GM12878 (cell line): ENCODE results near the gene ABHD2. TPM values are rescaled to one million over a fixed set of nuclear protein-coding genes. Genes with fewer than 3 reads are reported as not detected.

Source experiments
- ATAC-seq: fragments of 200-7000 bp; cut with Tn5 transposase; 3 replicates; pipeline ENCODE4 v1.9.1; 2020; ENCODE audit warnings: mild to moderate bottlenecking, moderate library complexity
- BruUV-seq: library from RNA; stranded (reverse); fragments of 400-500 nt; replicated peaks from 2 replicates; lab custom pipeline; 2021; lab: Mats Ljungman, UMichigan
- CTCF ChIA-PET: fragments of 300-600 bp; sonication (Branson Sonifier 250); formaldehyde crosslinking; extraction: SDS; loops from one replicate; lab custom pipeline; 2021; ENCODE audit warnings: inconsistent platforms; lab: Yijun Ruan, JAX
- POLR2A ChIA-PET: fragments of 350-600 bp; formaldehyde crosslinking; extraction: SDS; loops from one replicate; lab custom pipeline; 2021; ENCODE audit warnings: inconsistent platforms; lab: Charles Lee
- RAD21 ChIA-PET: fragments of 300-600 bp; sonication (Branson Sonifier 250); formaldehyde crosslinking; loops from one replicate; lab custom pipeline; 2023; ENCODE audit warnings: antibody characterized with exemption; ENCODE audit not compliant: unreplicated experiment; lab: Charles Lee
- SMC1A ChIA-PET: fragments of 300-600 bp; sonication (Branson Sonifier 250); formaldehyde crosslinking; loops from one replicate; lab custom pipeline; 2023; ENCODE audit not compliant: unreplicated experiment, uncharacterized antibody; lab: Charles Lee
- DNase-seq: peaks from one replicate; pipeline ENCODE4 v3.0.0-alpha.2; 2011; ENCODE audit warnings: low read depth, low spot score
- FAIRE-seq: peaks from 3 replicates; lab custom pipeline; 2011; peaks lifted over from hg19 to GRCh38; lab: Jason Lieb, UNC
- H2AFZ ChIP-seq: 2 replicates; pipeline ENCODE4 v1.6.0; 2011; ENCODE audit warnings: low read depth, low read length, control low read depth; ENCODE audit not compliant: control insufficient read depth
- H3K27ac ChIP-seq: 2 replicates; pipeline ENCODE4 v1.5.1; 2011; ENCODE audit warnings: control low read depth; ENCODE audit not compliant: control insufficient read depth, insufficient read depth
- H3K27me3 ChIP-seq, 2 experiments: replicated peaks in 1 of 2; 2 replicates each; pipeline versions ENCODE4 v1.6.0 to v1.6.1; 2011; ENCODE audit warnings: low read length in 1 of 2; ENCODE audit not compliant: control insufficient read depth in 2 of 2, insufficient read depth in 2 of 2
- H3K36me3 ChIP-seq, 2 experiments: 2 replicates each; pipeline ENCODE4 v1.5.1; 2011; ENCODE audit warnings: low read length in 1 of 2; ENCODE audit not compliant: control insufficient read depth in 2 of 2, insufficient read depth in 2 of 2
- H3K4me1 ChIP-seq: 2 replicates; pipeline ENCODE4 v1.6.1; 2011; ENCODE audit warnings: mild to moderate bottlenecking, low read length, moderate library complexity, mixed read lengths; ENCODE audit not compliant: control insufficient read depth, insufficient read depth
- H3K4me2 ChIP-seq: 2 replicates; pipeline ENCODE4 v1.6.0; 2011; ENCODE audit warnings: control low read depth; ENCODE audit not compliant: control insufficient read depth, insufficient read depth
- H3K4me3 ChIP-seq: fragments of 200-600 bp; sonication (generic); 2 replicates; pipeline ENCODE4 v1.5.1; 2016
- H3K79me2 ChIP-seq: 2 replicates; pipeline ENCODE4 v1.6.0; 2011; ENCODE audit warnings: low read length; ENCODE audit not compliant: control insufficient read depth, insufficient read depth
- H3K9ac ChIP-seq: 2 replicates; pipeline ENCODE4 v1.8.0; 2011; ENCODE audit warnings: low read length, control low read depth, mixed read lengths; ENCODE audit not compliant: control insufficient read depth, insufficient read depth
- H3K9me3 ChIP-seq: replicated peaks from 3 replicates; pipeline ENCODE4 v1.5.1; 2011; ENCODE audit warnings: mild to moderate bottlenecking, low read length; ENCODE audit not compliant: control insufficient read depth, insufficient read depth
- H4K20me1 ChIP-seq: 2 replicates; pipeline ENCODE4 v1.6.0; 2011; ENCODE audit not compliant: control insufficient read depth, insufficient read depth
- BCL11A ChIP-seq: IDR thresholded peaks from 2 replicates; pipeline ENCODE4 v1.6.1; 2011; ENCODE audit warnings: low read depth, low read length
- GATAD2B ChIP-seq: fragments of 450-650 bp; conservative IDR thresholded peaks from 2 replicates; pipeline ENCODE4 v1.6.1; 2017; ENCODE audit warnings: low read depth, mild to moderate bottlenecking, moderate library complexity
- MTA2 ChIP-seq: fragments of 450-650 bp; IDR thresholded peaks from 2 replicates; pipeline ENCODE4 v1.6.1; 2016; ENCODE audit warnings: low read depth, mild to moderate bottlenecking, moderate library complexity
- NRF1 ChIP-seq: conservative IDR thresholded peaks from 2 replicates; pipeline ENCODE4 v1.6.1; 2011; ENCODE audit warnings: mild to moderate bottlenecking, low read depth, low read length, improper control_type of control experiment
- PAX8 ChIP-seq: fragments of 450-650 bp; IDR thresholded peaks from 2 replicates; pipeline ENCODE4 v1.6.1; 2017; ENCODE audit warnings: mild to moderate bottlenecking, moderate library complexity
- POU2F2 ChIP-seq: IDR thresholded peaks from 3 replicates; pipeline ENCODE4 v1.6.1; 2011; ENCODE audit warnings: low read depth, mild to moderate bottlenecking, low read length, borderline replicate concordance
- RCOR1 ChIP-seq: conservative IDR thresholded peaks from 2 replicates; pipeline ENCODE4 v1.6.1; 2012; ENCODE audit warnings: low read depth, low read length, improper control_type of control experiment
- SIX5 ChIP-seq: IDR thresholded peaks from 2 replicates; pipeline ENCODE4 v1.6.1; 2011; ENCODE audit warnings: mild to moderate bottlenecking, low read depth, low read length, moderate library complexity; ENCODE audit not compliant: severe bottlenecking
- SMAD1 ChIP-seq: fragments of 450-650 bp; IDR thresholded peaks from 2 replicates; pipeline ENCODE4 v1.6.1; 2018; ENCODE audit warnings: mild to moderate bottlenecking, low read depth; ENCODE audit not compliant: partially characterized antibody
- SRF ChIP-seq, 2 experiments: IDR thresholded peaks; 2 replicates each; pipeline ENCODE4 v1.6.1; 2011; ENCODE audit warnings: low read depth in 2 of 2, low read length in 2 of 2, mild to moderate bottlenecking in 1 of 2, moderate library complexity in 1 of 2
- STAT3 ChIP-seq: IDR thresholded peaks from 2 replicates; pipeline ENCODE4 v1.6.1; 2011; ENCODE audit warnings: low read depth, low read length, improper control_type of control experiment
- TBL1XR1 ChIP-seq: IDR thresholded peaks from 2 replicates; pipeline ENCODE4 v1.6.1; 2012; ENCODE audit warnings: low read depth, low read length, improper control_type of control experiment
- WRNIP1 ChIP-seq: IDR thresholded peaks from 2 replicates; pipeline ENCODE4 v1.6.1; 2011; ENCODE audit warnings: low read depth, low read length, improper control_type of control experiment, borderline replicate concordance
- WGBS: methylation state at CpG from one replicate; pipeline ENCODE4 v1.1.6; 2016; ENCODE audit warnings: low lambda C conversion rate; ENCODE audit not compliant: insufficient replicate concordance, insufficient coverage; ENCODE audit errors: missing lambda C conversion rate; 5-methylcytosine and 5-hydroxymethylcytosine counted together
- in situ Hi-C: fragments of 300-500 bp; cut with MboI; formaldehyde crosslinking; loops from 9 replicates; pipeline ENCODE4 v1.14.3; 2018; ENCODE audit warnings: mixed read lengths
- intact Hi-C: fragments of 100-400 bp; cut with micrococcal nuclease; formaldehyde crosslinking; loops from one replicate; pipeline ENCODE4 v1.14.2; 2022; ENCODE audit not compliant: unreplicated experiment
- polyA plus RNA-seq, 11 experiments: library from polyadenylated mRNA; depleted of rRNA in 4 of 11; unstranded in 6 of 11; stranded (reverse) in 5 of 11; fragments of >200 nt; fragmentation: Nextera tagmentation in 4 of 11; fragmentation: Illumina TruSeq in 1 of 11; extraction: Ambion mirVana in 4 of 11; extraction: Trizol in 1 of 11; gene quantifications; 1 replicate in 1 of 11; 2 replicates in 10 of 11; pipeline versions ENCODE4 v1.2.1 to v1.2.3, GENCODE V29; 2011 to 2016; ENCODE audit warnings: inconsistent platforms in 2 of 11, missing spikeins in 2 of 11, low read depth in 1 of 11
- total RNA-seq, 4 experiments: library from RNA; depleted of rRNA in 3 of 4; stranded (reverse); fragments of >200 nt in 3 of 4; fragmentation: Illumina TruSeq in 1 of 4; extraction: Trizol in 1 of 4; gene quantifications; 2 replicates each; pipeline versions ENCODE4 v1.2.1 to v1.2.3, GENCODE V29; 2013 to 2021
- TF ChIP-seq, protein P1 (sequence below): IDR thresholded peaks from 2 replicates; pipeline ENCODE4 v1.6.1; 2012; ENCODE audit warnings: low read depth, low read length, improper control_type of control experiment
- TF ChIP-seq, protein P2 (sequence below): IDR thresholded peaks from 2 replicates; pipeline ENCODE4 v1.6.1; 2011; ENCODE audit warnings: borderline replicate concordance, low read depth, mild to moderate bottlenecking, moderate library complexity, mixed read lengths, low read length; ENCODE audit not compliant: insufficient read depth; ENCODE audit errors: extremely low read length
- TF ChIP-seq, protein P3 (sequence below): fragments of 150-350 bp; IDR thresholded peaks from 2 replicates; pipeline ENCODE4 v1.6.1; 2014; ENCODE audit warnings: mild to moderate bottlenecking, low read depth, low read length

Gene ABHD2
- total and polyA plus RNA-seq, 10 of the 15 experiments (the other 5 are each of a cell fraction or from before 2014, with no cell fraction given) = 1.2 to 33.6 (median 20.4) TPM

DNA sequence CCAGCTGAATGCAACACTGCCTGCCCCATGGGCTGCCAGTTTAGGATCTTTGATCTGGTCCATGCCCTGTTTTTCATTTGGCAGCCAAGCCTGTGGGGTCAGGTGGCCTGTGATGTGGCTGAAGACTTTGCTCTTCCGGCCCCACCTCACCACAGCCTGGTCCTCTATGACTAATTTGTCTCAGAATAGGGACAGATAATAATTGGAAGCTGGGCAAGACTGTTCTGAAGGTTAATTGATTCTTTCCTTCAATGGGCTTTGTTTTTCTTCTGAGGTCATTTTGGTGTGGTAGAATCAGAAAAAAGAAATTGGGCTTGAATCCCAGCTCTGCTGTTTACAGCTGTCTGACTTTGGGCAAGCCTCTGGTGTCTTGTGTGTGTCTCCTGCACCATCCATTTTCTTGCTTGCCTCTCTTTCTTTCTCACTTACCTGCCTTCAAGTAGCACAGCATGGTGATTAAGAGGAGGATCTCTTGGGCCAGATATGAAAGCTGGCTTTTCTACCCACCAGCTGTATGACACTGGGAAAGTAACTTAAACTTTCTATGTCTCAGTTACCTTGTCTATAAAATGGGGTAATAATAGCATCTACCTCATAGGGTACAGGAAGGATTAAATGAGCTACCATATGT is 24.2 kb downstream of the ABHD2 start (continued):
- TF ChIP-seq, protein P1, sequence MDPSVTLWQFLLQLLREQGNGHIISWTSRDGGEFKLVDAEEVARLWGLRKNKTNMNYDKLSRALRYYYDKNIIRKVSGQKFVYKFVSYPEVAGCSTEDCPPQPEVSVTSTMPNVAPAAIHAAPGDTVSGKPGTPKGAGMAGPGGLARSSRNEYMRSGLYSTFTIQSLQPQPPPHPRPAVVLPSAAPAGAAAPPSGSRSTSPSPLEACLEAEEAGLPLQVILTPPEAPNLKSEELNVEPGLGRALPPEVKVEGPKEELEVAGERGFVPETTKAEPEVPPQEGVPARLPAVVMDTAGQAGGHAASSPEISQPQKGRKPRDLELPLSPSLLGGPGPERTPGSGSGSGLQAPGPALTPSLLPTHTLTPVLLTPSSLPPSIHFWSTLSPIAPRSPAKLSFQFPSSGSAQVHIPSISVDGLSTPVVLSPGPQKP = 0 out of 2 replicates have a peak, but pooled peaks have one; percentile 30
- TF ChIP-seq PAX8 (no peak), TBL1XR1 (0 out of 2 replicates have a peak, but pooled peaks have one; percentile 51)

DNA sequence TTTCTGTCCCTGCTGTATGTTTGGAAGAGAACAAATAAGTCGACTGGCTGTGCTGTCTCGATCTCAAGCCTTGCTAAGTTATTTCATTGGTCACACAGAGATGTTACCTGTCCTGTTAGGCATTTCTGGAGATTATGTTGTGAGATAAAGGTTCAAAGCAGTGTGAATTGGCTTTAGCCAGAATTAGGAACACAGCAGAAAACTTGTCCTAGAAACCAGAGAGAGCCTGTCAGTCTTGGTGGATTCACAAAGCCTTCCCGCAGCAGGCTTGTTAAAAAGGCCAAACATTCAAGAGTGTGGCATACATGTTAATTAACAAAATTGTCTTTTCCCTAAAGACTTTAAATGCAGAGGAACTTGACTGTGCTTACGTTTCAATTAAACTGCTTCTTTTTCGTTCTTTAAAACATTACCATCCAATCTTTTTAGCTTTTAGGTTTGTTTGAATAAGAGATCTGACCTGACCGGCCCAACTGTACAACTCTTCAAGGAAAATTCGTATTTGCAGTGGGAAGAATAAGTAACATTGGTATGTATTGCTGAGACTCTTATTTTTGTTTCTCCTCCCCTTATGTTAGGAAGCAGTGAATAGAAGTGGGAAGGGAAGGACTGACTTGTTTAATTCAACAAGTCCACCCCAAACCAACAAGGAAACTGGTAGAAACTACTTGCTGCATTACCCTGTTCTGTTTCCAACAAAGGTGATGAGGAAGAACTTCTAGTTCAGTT is 25.2 kb downstream of the ABHD2 start:
- CTCF ChIA-PET = interaction anchor here (0.6 to 5.8 kb wide), 19 partner anchors 8 to 218 kb away, joined by 3 to 65 read pairs (median 5); partner anchors contain the start of genes ABHD2 and HAPLN3
- no peak overlapping the region; the same call in 1 of the 2 replicates for H3K4me2 ChIP-seq
- BruUV-seq = no TSS peak

More for the DNA sequence above, 25.2 kb downstream of the ABHD2 start:
- Histone ChIP-seq H3K36me3 (peaks cover 5 to 10% of the 10 kb centered on the region in 2 experiments; a peak in 3 of 4 replicates), H3K27me3 (no peaks in the 10 kb centered on the region), H3K4me3 (no peak overlapping the region), H3K27ac (peak overlapping the region; percentile 23), H3K79me2 (no peaks in the 10 kb centered on the region), H3K9ac (no peak overlapping the region), H4K20me1 (no peaks in the 10 kb centered on the region)
- FAIRE-seq (no peak), ATAC-seq (no peak)
- 78% methylated on average over 7 of the region's 7 CpGs for WGBS
- intact Hi-C loops = loop anchor here (2.0 to 5.0 kb wide), 2 partner anchors 23 to 56 kb away; no protein-coding TSS in a partner anchor
- SMC1A ChIA-PET = interaction anchor here (1.0 to 7.4 kb wide), 7 partner anchors 12 to 65 kb away, joined by 4 to 123 read pairs (median 10); partner anchors contain the start of gene ABHD2
- POLR2A ChIA-PET = interaction anchor here (0.6 to 2.9 kb wide), 8 partner anchors 12 to 99 kb away, joined by 3 to 20 read pairs (median 12); partner anchors contain the start of gene ABHD2
- RAD21 ChIA-PET = interaction anchor here (0.8 to 4.5 kb wide), 9 partner anchors 8 to 67 kb away, joined by 3 to 72 read pairs (median 10); partner anchors contain the start of gene ABHD2
- TF ChIP-seq MTA2 = no peak
- TF ChIP-seq POU2F2 = no peak
- no peak for TF ChIP-seq SMAD1
- no peak for TF ChIP-seq SRF (IDR thresholded peaks at IDR 0.05; ENCODE audit: low read depth in 2 of 2, low read length in 2 of 2)
- TF ChIP-seq, protein P2, sequence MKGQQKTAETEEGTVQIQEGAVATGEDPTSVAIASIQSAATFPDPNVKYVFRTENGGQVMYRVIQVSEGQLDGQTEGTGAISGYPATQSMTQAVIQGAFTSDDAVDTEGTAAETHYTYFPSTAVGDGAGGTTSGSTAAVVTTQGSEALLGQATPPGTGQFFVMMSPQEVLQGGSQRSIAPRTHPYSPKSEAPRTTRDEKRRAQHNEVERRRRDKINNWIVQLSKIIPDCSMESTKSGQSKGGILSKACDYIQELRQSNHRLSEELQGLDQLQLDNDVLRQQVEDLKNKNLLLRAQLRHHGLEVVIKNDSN = no peak
- TF ChIP-seq STAT3 = no peak
- TF ChIP-seq, protein P3, sequence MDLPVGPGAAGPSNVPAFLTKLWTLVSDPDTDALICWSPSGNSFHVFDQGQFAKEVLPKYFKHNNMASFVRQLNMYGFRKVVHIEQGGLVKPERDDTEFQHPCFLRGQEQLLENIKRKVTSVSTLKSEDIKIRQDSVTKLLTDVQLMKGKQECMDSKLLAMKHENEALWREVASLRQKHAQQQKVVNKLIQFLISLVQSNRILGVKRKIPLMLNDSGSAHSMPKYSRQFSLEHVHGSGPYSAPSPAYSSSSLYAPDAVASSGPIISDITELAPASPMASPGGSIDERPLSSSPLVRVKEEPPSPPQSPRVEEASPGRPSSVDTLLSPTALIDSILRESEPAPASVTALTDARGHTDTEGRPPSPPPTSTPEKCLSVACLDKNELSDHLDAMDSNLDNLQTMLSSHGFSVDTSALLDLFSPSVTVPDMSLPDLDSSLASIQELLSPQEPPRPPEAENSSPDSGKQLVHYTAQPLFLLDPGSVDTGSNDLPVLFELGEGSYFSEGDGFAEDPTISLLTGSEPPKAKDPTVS = no peak
- TF ChIP-seq NRF1 = no peak
- TF ChIP-seq GATAD2B = no peak
- TF ChIP-seq RCOR1 = no peak
- TF ChIP-seq WRNIP1 = no peak
- TF ChIP-seq SIX5 = no peak
- no peak for TF ChIP-seq BCL11A
- TF ChIP-seq, all 136 proteins: peak for 0
- in situ Hi-C loops = no loop called here
- Histone ChIP-seq H3K4me1 (peaks cover 8% of the 10 kb centered on the region; the same call in 1 of the 2 replicates), H2AFZ (no peak overlapping the region), H3K9me3 (no peaks in the 10 kb centered on the region)
- no peak for DNase-seq
